Keratinocyte (primary cell): ENCODE results near the gene USP34. TPM values are rescaled to one million over a fixed set of nuclear protein-coding genes. Genes with fewer than 3 reads are reported as not detected.

Experiments
- DNase-seq: peaks from one replicate; pipeline ENCODE4 v3.0.0-alpha.2; 2011; ENCODE audit warnings: low read depth, missing footprints, low spot score
- FAIRE-seq: peaks from 2 replicates; lab custom pipeline; 2011; peaks lifted over from hg19 to GRCh38; lab: Jason Lieb, UNC
- H2AFZ ChIP-seq: 2 replicates; pipeline ENCODE4 v1.6.0; 2012; ENCODE audit warnings: low read length, control low read depth, inconsistent platforms; ENCODE audit not compliant: control insufficient read depth
- H3K27ac ChIP-seq: 2 replicates; pipeline ENCODE4 v1.5.1; 2011; ENCODE audit warnings: low read length; ENCODE audit not compliant: control insufficient read depth, insufficient read depth
- H3K27me3 ChIP-seq: 3 replicates; pipeline ENCODE4 v1.6.0; 2011; ENCODE audit warnings: low read length; ENCODE audit not compliant: control insufficient read depth, insufficient read depth; ENCODE audit errors: extremely low read depth
- H3K36me3 ChIP-seq, 2 experiments: 2 replicates in 1 of 2; 3 replicates in 1 of 2; pipeline ENCODE4 v1.5.1; 2011; ENCODE audit warnings: low read length in 2 of 2, mild to moderate bottlenecking in 1 of 2; ENCODE audit not compliant: control insufficient read depth in 2 of 2, insufficient read depth in 2 of 2; ENCODE audit errors: extremely low read depth in 1 of 2
- H3K4me1 ChIP-seq: 3 replicates; pipeline ENCODE4 v1.5.1; 2011; ENCODE audit warnings: low read length; ENCODE audit not compliant: control insufficient read depth, insufficient read depth; ENCODE audit errors: extremely low read depth
- H3K4me2 ChIP-seq: 3 replicates; pipeline ENCODE4 v1.6.0; 2011; ENCODE audit warnings: low read depth, low read length; ENCODE audit not compliant: control insufficient read depth, insufficient read depth; ENCODE audit errors: extremely low read depth
- H3K4me3 ChIP-seq, 3 experiments: fragments of 200-600 bp in 1 of 3; sonication (generic) in 1 of 3; 2 replicates in 2 of 3; 3 replicates in 1 of 3; pipeline ENCODE4 v1.5.1; 2011 to 2016; ENCODE audit warnings: low read length in 3 of 3, mild to moderate bottlenecking in 3 of 3, control low read depth in 2 of 3, inconsistent platforms in 1 of 3, low read depth in 1 of 3, mixed read lengths in 1 of 3, mixed run types in 1 of 3, moderate library complexity in 1 of 3; ENCODE audit not compliant: control insufficient read depth in 2 of 3, insufficient read depth in 2 of 3; ENCODE audit errors: extremely low read depth in 1 of 3
- H3K79me2 ChIP-seq: 2 replicates; pipeline ENCODE4 v1.6.0; 2012; ENCODE audit warnings: low read length; ENCODE audit not compliant: control insufficient read depth, insufficient read depth
- H3K9ac ChIP-seq: 3 replicates; pipeline ENCODE4 v1.6.0; 2011; ENCODE audit warnings: low read length; ENCODE audit not compliant: control insufficient read depth, insufficient read depth; ENCODE audit errors: extremely low read depth
- H3K9me1 ChIP-seq: 3 replicates; pipeline ENCODE4 v1.6.0; 2011; ENCODE audit warnings: low read length; ENCODE audit not compliant: control insufficient read depth, insufficient read depth; ENCODE audit errors: extremely low read depth
- H3K9me3 ChIP-seq: 2 replicates; pipeline ENCODE4 v1.5.1; 2012; ENCODE audit warnings: low read depth, low read length; ENCODE audit not compliant: control insufficient read depth
- H4K20me1 ChIP-seq: 3 replicates; pipeline ENCODE4 v1.6.0; 2011; ENCODE audit warnings: low read length; ENCODE audit not compliant: control insufficient read depth, insufficient read depth; ENCODE audit errors: extremely low read depth
- CTCF ChIP-seq, 3 experiments: IDR thresholded peaks in 1 of 3; conservative IDR thresholded peaks in 1 of 3; optimal IDR thresholded peaks in 1 of 3; 2 replicates in 2 of 3; 3 replicates in 1 of 3; pipeline versions ENCODE3 to v1.5.1; 2011; ENCODE audit warnings: low read length in 3 of 3, mild to moderate bottlenecking in 3 of 3, moderate library complexity in 2 of 3, control low read depth in 1 of 3, inconsistent platforms in 1 of 3; ENCODE audit not compliant: insufficient read depth in 2 of 3; ENCODE audit errors: extremely low read depth in 1 of 3
- EZH2 ChIP-seq: IDR thresholded peaks from one replicate; pipeline ENCODE4 v1.6.1; 2012; ENCODE audit warnings: inconsistent platforms, mild to moderate bottlenecking, low read length, moderate library complexity
- dilution Hi-C: fragments of 300-500 bp; cut with MboI; formaldehyde crosslinking; loops from one replicate; pipeline ENCODE4 v1.7.0; 2020; ENCODE audit warnings: low sequenced_read_pairs; ENCODE audit not compliant: extremely low pct_ligation_motif_present
- polyA minus RNA-seq, 3 experiments: library from RNA; depleted of rRNA, polyadenylated mRNA; stranded (reverse); fragments of >200 nt; gene quantifications; 1 replicate in 1 of 3; 2 replicates in 1 of 3; 3 replicates in 1 of 3; pipeline ENCODE4 v1.2.3, GENCODE V29; 2011
- polyA plus RNA-seq, 5 experiments: library from polyadenylated mRNA; depleted of rRNA in 3 of 5; stranded (reverse) in 3 of 5; stranded (forward) in 1 of 5; unstranded in 1 of 5; fragments of >200 nt; gene quantifications; 1 replicate in 1 of 5; 2 replicates in 3 of 5; 3 replicates in 1 of 5; pipeline versions ENCODE4 v1.2.1 to v1.2.3, GENCODE V29; 2011 to 2012; ENCODE audit warnings: missing spikeins in 2 of 5, low read depth in 1 of 5, low replicate concordance in 1 of 5

The USP34 gene
- polyA plus RNA-seq: 32.6 to 54.7 TPM (median 43.1 TPM) in 3 replicates
- polyA plus RNA-seq (2011; ENCODE audit: low read depth): 56.6 TPM
- polyA plus RNA-seq (2011; cell fraction: cytosol; rRNA removed): 23.5 and 45.8 TPM in 2 replicates
- polyA plus RNA-seq (2011; cell fraction: nucleus; rRNA removed): 88.7 and 115 TPM in 2 replicates
- polyA plus RNA-seq (2012; ENCODE audit: low replicate concordance): 31.8 and 43.1 TPM in 2 replicates
- 68.6 to 204 TPM (median 106 TPM) in 3 replicates for polyA minus RNA-seq
- 50.3 TPM for polyA minus RNA-seq (2011; cell fraction: cytosol; rRNA and poly(A)+ RNA removed)
- polyA minus RNA-seq (2011; cell fraction: nucleus; rRNA and poly(A)+ RNA removed): 123 and 260 TPM in 2 replicates

DNA sequence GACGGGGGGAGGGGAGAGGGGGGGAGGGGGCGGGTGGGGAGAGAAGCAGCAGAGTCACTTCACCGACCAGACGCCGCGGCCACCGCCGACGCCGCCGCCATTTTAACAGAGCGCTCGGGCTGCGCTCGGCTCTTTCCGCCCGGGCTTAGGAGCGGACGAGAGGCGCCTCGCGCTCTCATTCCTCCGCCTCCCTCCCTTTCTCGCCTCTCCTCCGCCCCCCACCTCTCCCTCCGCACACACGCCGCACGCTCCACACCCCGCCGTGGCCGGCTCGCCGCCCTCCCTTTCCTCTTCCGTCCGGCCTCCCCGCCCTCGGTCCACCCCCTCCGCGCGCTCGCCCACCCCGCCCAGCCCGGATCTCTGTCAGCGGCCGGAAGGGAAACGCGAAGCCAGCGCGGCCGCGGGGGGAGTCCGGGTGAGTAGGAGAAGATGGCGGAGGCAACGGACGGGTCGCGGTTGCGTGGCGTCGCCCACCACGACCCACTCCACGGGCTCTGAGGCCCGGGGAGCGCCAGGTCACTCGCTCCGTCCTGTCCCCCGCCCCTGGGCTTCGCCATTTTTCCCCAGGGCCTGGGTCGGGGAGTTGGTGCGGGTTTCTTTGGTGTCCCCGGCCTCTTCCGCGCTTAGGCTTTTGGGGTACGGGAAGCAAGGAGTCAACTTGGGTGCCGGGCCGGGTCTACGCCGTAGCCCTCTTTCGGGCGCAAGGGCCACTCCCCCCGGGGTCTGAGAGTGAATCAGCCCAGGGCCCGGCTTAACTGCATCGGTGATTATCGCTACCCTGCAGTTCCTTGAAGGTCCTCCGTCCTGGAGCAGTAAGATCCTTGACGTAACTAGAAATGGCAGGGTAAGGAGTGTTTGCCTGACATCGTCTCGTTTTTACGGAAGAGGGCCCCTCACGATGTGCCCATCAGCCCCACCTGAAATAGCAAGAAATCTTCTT is at the start of gene USP34:
TSS of gene USP34 (minus strand) at position 123 of the 940 bp plus-strand sequence. CDS start 395 bp downstream, outside the sequence.
- Histone ChIP-seq H3K4me3 (peak within 1 kb of the TSS; percentile 92 to 96 (median 96)), H3K9ac (peak within 1 kb of the TSS; percentile 88), H3K9me3 (no peaks in the 10 kb centered on the region), H3K36me3 (no peaks in the 10 kb centered on the region), H4K20me1 (no peaks in the 10 kb centered on the region), H3K4me2 (peak within 1 kb of the TSS; percentile 93), H3K9me1 (no peaks in the 10 kb centered on the region), H3K27ac (peak within 1 kb of the TSS; percentile 96), H3K27me3 (no peaks in the 10 kb centered on the region), H3K4me1 (peaks cover 7% of the 10 kb centered on the region), H3K79me2 (peaks cover 56% of the 10 kb centered on the region), H2AFZ (peak within 1 kb of the TSS; percentile 80)
- dilution Hi-C loops: no loop called here
- DNase-seq (no peak), FAIRE-seq (no peak)
- TF ChIP-seq EZH2 (no peak), CTCF (optimal IDR thresholded peaks at IDR 0.05 in 1 of 3, IDR thresholded peaks at IDR 0.05 in 1 of 3, conservative IDR thresholded peaks at IDR 0.05 in 1 of 3; ENCODE audit: extremely low read depth in 1 of 3, insufficient read depth in 2 of 3, low read length in 3 of 3) (peak in 2 of 3 experiments; percentile 1 to 5)

DNA sequence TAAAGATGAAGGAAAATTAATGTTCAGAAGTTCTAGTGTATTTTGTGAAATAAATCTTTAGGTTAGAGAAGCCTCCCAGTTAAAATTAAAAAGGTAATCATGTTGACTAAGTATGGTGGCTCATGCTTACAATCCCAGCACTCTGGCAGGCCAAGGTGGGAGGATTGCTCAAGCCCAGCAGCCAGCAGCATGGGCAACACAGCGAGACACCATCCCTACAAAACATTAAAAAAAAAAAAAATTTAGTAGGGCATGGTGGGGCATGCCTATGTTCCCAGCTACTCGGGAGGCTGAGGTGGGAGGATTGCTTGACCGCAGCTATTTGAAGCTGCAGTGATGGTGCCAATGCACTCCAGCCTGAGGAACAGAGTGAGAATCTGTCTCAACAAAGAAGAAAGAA is 49.4 kb upstream of the USP34 start:
- H3K4me2 ChIP-seq: no peak overlapping the region
- H4K20me1 ChIP-seq: peaks cover 8% of the 10 kb centered on the region
- peaks cover 10 to 17% of the 10 kb centered on the region in 2 experiments for H3K36me3 ChIP-seq
- H3K27me3 ChIP-seq: no peaks in the 10 kb centered on the region
- dilution Hi-C loops: no loop called here
- FAIRE-seq (no peak), DNase-seq (no peak)
- TF ChIP-seq CTCF (optimal IDR thresholded peaks at IDR 0.05 in 1 of 3, IDR thresholded peaks at IDR 0.05 in 1 of 3, conservative IDR thresholded peaks at IDR 0.05 in 1 of 3; ENCODE audit: extremely low read depth in 1 of 3, insufficient read depth in 2 of 3, low read length in 3 of 3) (no peak), EZH2 (no peak)
- H3K9me1 ChIP-seq: no peaks in the 10 kb centered on the region
- peaks cover 93% of the 10 kb centered on the region for H3K79me2 ChIP-seq
- no peak overlapping the region for H3K4me3 ChIP-seq
- no peaks in the 10 kb centered on the region for H3K9me3 ChIP-seq
- no peak overlapping the region for H2AFZ ChIP-seq
- H3K27ac ChIP-seq: no peak overlapping the region
- H3K4me1 ChIP-seq: peaks cover 2% of the 10 kb centered on the region
- no peak overlapping the region for H3K9ac ChIP-seq
